Lung (tissue), 12 donors: ENCODE results near the gene LPXN. TPM values are rescaled to one million over a fixed set of nuclear protein-coding genes. Genes with fewer than 3 reads are reported as not detected.

Experiments used
- ATAC-seq: fragments of 200-7000 bp; cut with Tn5 transposase; one replicate; pipeline ENCODE4 v1.9.1; 2020; ENCODE audit warnings: moderate number of reproducible peaks; ENCODE audit not compliant: insufficient read depth, low FRiP score
- DNase-seq, 3 donors: peaks; one replicate each; pipeline ENCODE4 v3.0.0-alpha.2; 2013 to 2017
- H3K27ac ChIP-seq, 2 donors: one replicate each; pipeline ENCODE4 v1.5.1; 2013; ENCODE audit warnings: mild to moderate bottlenecking in 2 of 2, moderate library complexity in 2 of 2, control low read depth in 1 of 2, inconsistent platforms in 1 of 2, low read depth in 1 of 2, low read length in 1 of 2
- H3K27me3 ChIP-seq, 3 donors: one replicate each; pipeline ENCODE4 v1.5.1; 2013; ENCODE audit warnings: low read length in 2 of 3; ENCODE audit not compliant: control insufficient read depth in 3 of 3, insufficient read depth in 3 of 3
- H3K36me3 ChIP-seq, 4 donors: one replicate each; pipeline ENCODE4 v1.5.1; 2013; ENCODE audit warnings: low read length in 4 of 4, mild to moderate bottlenecking in 1 of 4, moderate library complexity in 1 of 4; ENCODE audit not compliant: control insufficient read depth in 4 of 4, insufficient read depth in 4 of 4
- H3K4me1 ChIP-seq, 5 donors: one replicate each; pipeline ENCODE4 v1.5.1; 2013; ENCODE audit warnings: low read length in 5 of 5, mild to moderate bottlenecking in 2 of 5, moderate library complexity in 1 of 5; ENCODE audit not compliant: control insufficient read depth in 5 of 5, insufficient read depth in 5 of 5
- H3K4me3 ChIP-seq: one replicate; pipeline ENCODE4 v1.5.1; 2013; ENCODE audit warnings: mild to moderate bottlenecking, control low read depth, moderate library complexity
- H3K9ac ChIP-seq, 2 donors: one replicate each; pipeline ENCODE4 v1.5.1; 2013; ENCODE audit warnings: low read length in 2 of 2, control low read depth in 1 of 2; ENCODE audit not compliant: insufficient read depth in 1 of 2
- H3K9me3 ChIP-seq, 4 donors: one replicate each; pipeline ENCODE4 v1.5.1; 2013; ENCODE audit warnings: low read length in 3 of 4, mild to moderate bottlenecking in 1 of 4, moderate library complexity in 1 of 4; ENCODE audit not compliant: control insufficient read depth in 4 of 4, insufficient read depth in 3 of 4
- WGBS, 2 donors: extraction: QIAGEN DNeasy Blood & Tissue Kit; methylation state at CpG; one replicate each; pipeline ENCODE4 v1.1.7; 2013; 5-methylcytosine and 5-hydroxymethylcytosine counted together
- polyA plus RNA-seq, 2 donors: library from polyadenylated mRNA; stranded (reverse); fragments of 200-250 nt; gene quantifications; one replicate each; pipeline ENCODE4 v1.2.1, GENCODE V29; 2013
- total RNA-seq, 2 donors: library from RNA; depleted of rRNA in 1 of 2; stranded (reverse); fragments of >200 nt in 1 of 2; gene quantifications; one replicate each; pipeline ENCODE4 v1.2.1, GENCODE V29; 2014 to 2021
- TF ChIP-seq, protein P1 (sequence below): IDR thresholded peaks from 2 replicates; pipeline ENCODE4 v1.5.1; 2012; ENCODE audit warnings: mild to moderate bottlenecking; ENCODE audit errors: control extremely low read depth, extremely low read depth
- donor health status: control.
- donor health status: control.
- donor health status: Bipolar disorder and iron deficiency.
- donor health status: healthy.
- donor health status: DM: yes; HTN: yes; CAD: no.

The LPXN gene
- total and polyA plus RNA-seq, 4 donors, result 9.3 to 35.0 (median 25.9) TPM

GRCh38 chr11:58562375-58562800, 13.3 kb downstream of the LPXN start:
- no peak for ATAC-seq
- Histone ChIP-seq H3K36me3 (peaks cover 0 to 13% (median 2%) of the 10 kb centered on the region in 4 donors), H3K4me1 (no peaks in the 10 kb centered on the region), H3K9me3 (no peaks in the 10 kb centered on the region), H3K4me3 (no peak overlapping the region), H3K27ac (no peak overlapping the region), H3K9ac (no peak overlapping the region), H3K27me3 (no peaks in the 10 kb centered on the region)
- no peak for DNase-seq
- TF ChIP-seq, protein P1, sequence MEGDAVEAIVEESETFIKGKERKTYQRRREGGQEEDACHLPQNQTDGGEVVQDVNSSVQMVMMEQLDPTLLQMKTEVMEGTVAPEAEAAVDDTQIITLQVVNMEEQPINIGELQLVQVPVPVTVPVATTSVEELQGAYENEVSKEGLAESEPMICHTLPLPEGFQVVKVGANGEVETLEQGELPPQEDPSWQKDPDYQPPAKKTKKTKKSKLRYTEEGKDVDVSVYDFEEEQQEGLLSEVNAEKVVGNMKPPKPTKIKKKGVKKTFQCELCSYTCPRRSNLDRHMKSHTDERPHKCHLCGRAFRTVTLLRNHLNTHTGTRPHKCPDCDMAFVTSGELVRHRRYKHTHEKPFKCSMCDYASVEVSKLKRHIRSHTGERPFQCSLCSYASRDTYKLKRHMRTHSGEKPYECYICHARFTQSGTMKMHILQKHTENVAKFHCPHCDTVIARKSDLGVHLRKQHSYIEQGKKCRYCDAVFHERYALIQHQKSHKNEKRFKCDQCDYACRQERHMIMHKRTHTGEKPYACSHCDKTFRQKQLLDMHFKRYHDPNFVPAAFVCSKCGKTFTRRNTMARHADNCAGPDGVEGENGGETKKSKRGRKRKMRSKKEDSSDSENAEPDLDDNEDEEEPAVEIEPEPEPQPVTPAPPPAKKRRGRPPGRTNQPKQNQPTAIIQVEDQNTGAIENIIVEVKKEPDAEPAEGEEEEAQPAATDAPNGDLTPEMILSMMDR, result no peak

- no peak overlapping the region for H3K27ac ChIP-seq
- no peaks in the 10 kb centered on the region for H3K9me3 ChIP-seq
- DNase-seq (peak in 1 of 3 donors; percentile 21), ATAC-seq (no peak)
- H3K9ac ChIP-seq, result no peak overlapping the region
- 83 to 91% methylated on average over 2 of the region's 2 CpGs for WGBS, 2 donors
- H3K36me3 ChIP-seq, result peaks cover 0 to 13% (median 2%) of the 10 kb centered on the region in 4 donors
- H3K4me3 ChIP-seq, result no peak overlapping the region
- TF ChIP-seq, protein P1, result no peak
- no peaks in the 10 kb centered on the region for H3K4me1 ChIP-seq
- H3K27me3 ChIP-seq, result no peaks in the 10 kb centered on the region
Measured at GRCh38 chr11:58561394-58562098, 14.1 kb downstream of the LPXN start.

GRCh38 chr11:58560842-58561241, 14.8 kb downstream of the LPXN start:
- DNase-seq (no peak), ATAC-seq (no peak)
- 57 to 86% methylated on average over 2 of the region's 2 CpGs for WGBS, 2 donors

More at GRCh38 chr11:58560842-58561241, 14.8 kb downstream of the LPXN start:
- Histone ChIP-seq H3K27ac (no peak overlapping the region), H3K4me3 (no peak overlapping the region), H3K4me1 (no peaks in the 10 kb centered on the region), H3K27me3 (no peaks in the 10 kb centered on the region), H3K36me3 (peaks cover 0 to 13% (median 2%) of the 10 kb centered on the region in 4 donors), H3K9me3 (no peaks in the 10 kb centered on the region), H3K9ac (no peak overlapping the region)
- TF ChIP-seq, protein P1, result no peak
